Raji (cell line): Measurements from ENCODE around the gene SMAD7.

Experiments used
- POLR2A ChIP-seq: IDR thresholded peaks from 2 replicates; pipeline ENCODE4 v1.6.1; 2011; ENCODE audit warnings: low read depth, low read length, control low read depth; ENCODE audit not compliant: insufficient read depth

SMAD7 gene

GRCh38 chr18:48934723-48935432, 15.9 kb downstream of the SMAD7 start:
- no peak for TF ChIP-seq POLR2A

DNA sequence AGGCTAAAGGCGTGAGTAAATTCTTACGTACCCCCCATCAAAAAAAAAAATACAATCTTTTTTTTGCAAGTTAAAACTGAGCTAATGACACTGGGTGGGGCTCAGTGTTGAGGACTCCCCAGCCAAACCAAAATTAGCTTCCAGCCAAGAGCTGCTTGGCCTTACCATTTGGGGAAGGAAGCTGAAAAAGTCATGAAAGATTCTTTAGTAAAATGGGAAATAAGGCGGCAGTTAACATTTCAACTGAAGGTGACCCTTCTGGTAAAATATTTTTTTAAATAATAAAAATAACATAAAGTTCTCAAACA, 16.4 kb downstream of the SMAD7 start:
- no peak for TF ChIP-seq POLR2A

- no peak for TF ChIP-seq POLR2A
Observed at GRCh38 chr18:48933578-48934414, 17.0 kb downstream of the SMAD7 start.

DNA sequence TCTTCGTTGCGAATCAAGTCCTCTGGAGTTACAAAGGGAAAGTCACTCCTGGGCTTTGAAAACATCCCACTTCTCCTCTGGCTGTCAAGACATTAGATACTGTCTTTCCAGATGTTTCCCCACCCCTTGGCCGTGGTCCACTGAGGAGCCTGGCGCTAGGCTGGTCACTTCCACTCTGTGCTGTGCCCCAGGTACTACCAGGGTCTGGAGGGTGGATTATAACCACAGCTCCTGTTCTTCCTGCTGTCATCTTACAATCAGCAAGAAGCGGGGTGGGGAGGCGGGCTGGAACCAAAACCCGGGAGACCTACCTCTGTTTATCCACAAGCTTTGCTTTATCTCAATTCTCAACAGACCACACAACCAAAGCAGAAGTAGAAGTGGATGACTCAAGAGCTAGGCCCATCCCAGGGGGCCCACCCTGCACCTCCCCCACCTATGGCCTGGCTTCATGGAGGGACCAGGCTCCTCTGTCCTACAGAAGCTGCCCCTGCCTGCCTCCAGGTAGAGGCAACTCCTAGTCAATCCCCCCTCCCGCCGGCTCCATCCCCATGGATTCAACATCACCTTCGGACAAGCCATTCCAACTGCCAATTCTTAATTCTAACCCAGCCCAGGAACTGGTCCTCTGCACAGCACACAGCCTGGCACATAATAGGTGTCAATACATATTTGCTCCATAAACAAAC, 17.8 kb downstream of the SMAD7 start:
- 0 out of 2 replicates have a peak, but pooled peaks have one; percentile 11 for TF ChIP-seq POLR2A

GRCh38 chr18:48932462-48932818, 18.3 kb downstream of the SMAD7 start:
- TF ChIP-seq POLR2A: no peak

DNA sequence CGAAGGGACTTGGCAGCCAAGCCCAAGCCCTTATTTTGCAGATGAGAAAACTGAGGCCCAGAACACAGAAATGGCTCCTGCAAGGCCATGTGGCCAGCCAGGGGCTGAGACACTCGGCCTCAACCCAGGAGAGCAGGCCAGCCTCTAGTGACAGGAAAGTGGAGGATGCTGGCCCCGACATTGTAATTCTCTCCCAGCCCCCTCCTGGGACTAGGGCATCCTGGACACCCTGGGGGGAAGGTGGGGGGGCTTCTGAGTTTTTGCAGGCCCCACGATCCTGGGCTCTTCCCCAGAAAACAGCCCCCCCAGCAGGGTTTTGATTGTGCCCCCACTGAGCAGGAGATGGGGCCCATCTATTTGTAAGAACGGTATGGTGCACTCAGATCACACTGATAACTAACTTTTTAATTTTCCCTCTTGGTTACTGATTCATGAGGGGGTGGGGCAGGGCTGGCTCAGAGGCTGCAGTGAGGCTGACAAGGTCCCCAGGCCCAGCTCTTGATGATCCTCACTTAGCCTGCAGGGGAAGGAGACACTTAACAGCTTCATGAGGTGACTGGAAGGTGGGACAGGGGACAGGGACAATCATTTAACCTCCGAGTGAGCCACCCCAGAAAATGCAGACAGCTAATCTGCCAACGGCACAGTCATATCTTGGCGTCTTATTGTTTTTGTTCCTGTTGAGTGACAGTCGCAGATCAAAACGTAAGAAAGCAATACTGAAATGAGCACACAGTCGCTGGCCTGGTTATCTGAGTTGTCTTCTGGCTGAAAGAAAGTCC, 18.9 kb downstream of the SMAD7 start:
- TF ChIP-seq POLR2A: no peak

GRCh38 chr18:48930926-48931325, 19.8 kb downstream of the SMAD7 start:
- no peak for TF ChIP-seq POLR2A

DNA sequence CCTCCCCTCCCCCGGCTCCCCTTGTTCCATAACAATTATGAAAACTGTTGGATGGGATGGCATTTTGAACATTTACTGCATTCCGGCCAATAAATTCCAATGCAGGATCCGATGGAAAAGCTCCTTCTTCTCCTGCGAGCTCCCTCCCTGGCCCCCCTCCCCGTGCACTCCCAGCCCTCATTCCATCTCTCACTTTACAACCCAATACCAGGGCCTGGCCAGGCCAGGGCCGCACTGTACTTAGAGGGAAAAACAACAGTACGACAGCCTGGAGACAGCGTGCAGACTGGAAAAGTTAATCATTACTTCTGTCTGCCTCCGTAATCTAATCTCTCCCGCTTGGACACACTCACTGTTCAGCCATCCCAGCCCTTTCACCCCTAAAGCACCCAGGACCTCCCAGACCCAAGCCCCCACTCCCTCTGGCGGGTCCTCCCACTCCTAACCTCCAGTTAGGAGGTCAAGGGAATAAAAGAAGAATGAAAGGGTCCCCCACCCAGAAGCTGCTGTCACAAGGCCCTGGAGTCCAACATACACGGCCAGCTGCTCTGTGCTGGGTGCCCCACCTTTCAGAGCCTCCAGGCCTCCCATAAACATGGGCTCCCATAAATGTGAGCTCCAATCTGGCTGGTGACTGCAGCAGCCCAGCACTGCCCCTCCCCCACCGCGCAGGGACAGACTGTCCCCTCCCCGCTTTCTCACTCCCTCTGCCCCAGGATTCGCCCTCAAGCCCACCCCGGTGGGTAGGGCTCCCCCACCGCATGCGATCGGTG, 20.6 kb downstream of the SMAD7 start:
- TF ChIP-seq POLR2A: no peak

- no peak for TF ChIP-seq POLR2A
Observed at GRCh38 chr18:48929212-48929612, 21.6 kb downstream of the SMAD7 start.

DNA sequence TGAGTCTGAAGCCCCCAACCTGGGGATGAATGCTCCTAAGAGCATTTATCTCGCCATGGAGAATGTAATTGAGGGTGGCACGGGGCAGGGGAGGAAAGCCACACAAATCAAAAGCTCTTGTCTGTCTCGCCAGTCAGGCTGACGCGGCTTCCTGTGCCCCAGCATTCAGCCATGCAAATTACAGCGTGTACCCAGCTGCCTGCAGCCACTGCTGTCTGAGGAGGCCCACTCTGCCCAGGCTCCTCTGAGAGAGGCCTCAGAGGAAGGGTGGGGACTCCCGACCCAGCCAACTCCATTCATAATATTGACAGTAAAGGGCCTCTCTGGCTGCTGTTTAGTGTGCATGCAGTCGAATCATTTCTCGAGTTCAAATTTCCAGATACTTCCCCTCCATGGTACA, 22.0 kb downstream of the SMAD7 start:
- TF ChIP-seq POLR2A: peak; percentile 66

DNA sequence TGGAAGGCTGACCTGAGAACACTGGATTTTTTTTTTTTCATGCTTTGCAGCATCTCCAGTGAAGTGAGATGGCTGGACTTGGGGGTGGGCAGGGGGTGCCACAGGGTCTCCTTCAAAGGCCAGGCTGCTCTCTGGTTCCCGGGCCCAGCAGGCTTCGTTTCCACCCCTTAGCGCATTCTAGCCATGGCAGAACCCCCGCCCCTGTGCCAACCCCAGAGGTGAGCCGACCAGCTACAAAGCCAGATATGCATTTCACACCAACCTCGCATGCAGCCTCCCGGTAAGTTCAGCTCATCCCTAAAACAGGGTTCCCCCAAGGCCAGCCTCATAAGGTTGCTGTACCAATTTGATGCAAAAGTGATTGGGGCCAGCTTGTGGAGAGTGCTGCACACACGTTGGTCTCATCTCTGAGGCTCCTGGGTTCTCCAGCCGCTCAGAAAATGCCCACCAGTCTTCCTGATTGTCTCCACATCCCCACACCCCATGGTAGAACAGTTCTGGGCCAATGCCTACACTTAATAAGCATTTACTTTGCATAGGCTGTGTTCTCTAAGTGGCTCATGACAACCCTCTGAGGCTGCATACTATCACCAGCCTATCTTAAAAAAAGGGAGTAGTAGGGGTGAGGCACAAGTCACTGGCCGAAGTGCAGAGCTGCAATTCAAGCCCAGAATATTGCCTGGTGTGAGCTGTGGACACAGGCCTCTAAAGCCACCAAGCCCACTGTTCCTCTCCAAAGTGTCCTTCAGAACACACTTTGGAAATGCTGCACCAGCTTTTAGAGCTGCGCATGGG, 23.3 kb downstream of the SMAD7 start:
- TF ChIP-seq POLR2A: no peak

DNA sequence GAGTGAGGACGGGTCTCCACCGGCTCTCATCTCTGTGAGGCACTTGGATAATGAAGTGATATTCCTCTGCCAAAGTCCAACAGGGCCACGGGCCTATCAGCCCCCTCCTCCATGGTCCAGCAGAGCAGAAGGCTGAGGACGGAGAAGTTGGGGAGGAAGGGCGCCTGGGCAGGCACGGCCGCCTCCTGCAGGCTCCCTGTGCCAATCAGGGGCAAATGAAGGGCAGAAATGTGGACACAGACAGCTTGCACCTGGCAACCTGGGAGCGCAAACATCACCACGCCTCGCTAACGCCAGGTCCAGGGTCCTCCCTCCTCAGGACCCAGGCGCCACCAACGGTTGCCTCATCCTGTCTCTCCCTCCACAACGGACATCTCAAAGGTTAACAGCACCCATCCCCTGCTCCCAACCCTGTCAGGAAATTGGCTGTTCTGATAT, 24.3 kb downstream of the SMAD7 start:
- no peak for TF ChIP-seq POLR2A

- TF ChIP-seq POLR2A: no peak
Observed at GRCh38 chr18:48925491-48925780, 25.3 kb downstream of the SMAD7 start.
